H9 (cell line): ENCODE measurements around the gene AMMECR1. TPM values are rescaled to one million over a fixed set of nuclear protein-coding genes. Genes with fewer than 3 reads are reported as not detected.

Source experiments
- DNase-seq: peaks from one replicate; pipeline ENCODE4 v3.0.0-alpha.2; 2017
- H2AFZ ChIP-seq: one replicate; pipeline ENCODE4 v1.6.1; 2013; ENCODE audit warnings: mild to moderate bottlenecking, low read length, control low read depth, moderate library complexity
- H2AK5ac ChIP-seq: 2 replicates; pipeline ENCODE4 v1.6.1; 2013; ENCODE audit warnings: low read length, control low read depth, mixed read lengths; ENCODE audit not compliant: insufficient read length
- H2BK120ac ChIP-seq: one replicate; pipeline ENCODE4 v1.6.1; 2013; ENCODE audit warnings: low read depth, mild to moderate bottlenecking, low read length, control low read depth, inconsistent platforms; ENCODE audit not compliant: poor library complexity, severe bottlenecking
- H2BK12ac ChIP-seq: 2 replicates; pipeline ENCODE4 v1.6.1; 2013; ENCODE audit warnings: low read length, control low read depth, mixed read lengths, low read depth; ENCODE audit not compliant: insufficient read length
- H2BK15ac ChIP-seq: 2 replicates; pipeline ENCODE4 v1.6.1; 2013; ENCODE audit warnings: low read depth, low read length, control low read depth
- H2BK20ac ChIP-seq: one replicate; pipeline ENCODE4 v1.6.1; 2013; ENCODE audit warnings: low read depth, mild to moderate bottlenecking, low read length, control low read depth, inconsistent platforms; ENCODE audit not compliant: poor library complexity, severe bottlenecking
- H2BK5ac ChIP-seq: 2 replicates; pipeline ENCODE4 v1.6.1; 2013; ENCODE audit warnings: low read length, control low read depth, mixed read lengths; ENCODE audit not compliant: insufficient read length
- H3K14ac ChIP-seq: 2 replicates; pipeline ENCODE4 v1.6.1; 2013; ENCODE audit warnings: low read length, control low read depth; ENCODE audit not compliant: insufficient read depth
- H3K18ac ChIP-seq: 2 replicates; pipeline ENCODE4 v1.6.1; 2013; ENCODE audit warnings: low read depth, mild to moderate bottlenecking, mixed read lengths, low read length, control low read depth; ENCODE audit not compliant: insufficient read length
- H3K23ac ChIP-seq: 2 replicates; pipeline ENCODE4 v1.6.1; 2013; ENCODE audit warnings: low read length, control low read depth, mixed read lengths, low read depth; ENCODE audit not compliant: insufficient read length
- H3K23me2 ChIP-seq: 2 replicates; pipeline ENCODE4 v1.6.1; 2013; ENCODE audit warnings: low read depth, mild to moderate bottlenecking, mixed read lengths, low read length, control low read depth; ENCODE audit not compliant: insufficient read length, poor library complexity, severe bottlenecking
- H3K27ac ChIP-seq: 2 replicates; pipeline ENCODE4 v1.5.1; 2013; ENCODE audit warnings: low read length, control low read depth, mixed read lengths, low read depth; ENCODE audit not compliant: insufficient read length
- H3K27me3 ChIP-seq: 2 replicates; pipeline ENCODE4 v1.6.1; 2013; ENCODE audit warnings: low read length, control low read depth, inconsistent platforms; ENCODE audit not compliant: insufficient read depth
- H3K4ac ChIP-seq: 2 replicates; pipeline ENCODE4 v1.6.1; 2013; ENCODE audit warnings: low read depth, mild to moderate bottlenecking, control low read depth, inconsistent platforms, low read length, moderate library complexity
- H3K4me1 ChIP-seq: 2 replicates; pipeline ENCODE4 v1.6.1; 2013; ENCODE audit warnings: low read length, control low read depth, inconsistent platforms; ENCODE audit not compliant: insufficient read depth
- H3K4me2 ChIP-seq: 2 replicates; pipeline ENCODE4 v1.6.1; 2013; ENCODE audit warnings: low read length, control low read depth, mixed read lengths; ENCODE audit not compliant: insufficient read length, insufficient read depth
- H3K56ac ChIP-seq: 2 replicates; pipeline ENCODE4 v1.6.1; 2013; ENCODE audit warnings: low read depth, mild to moderate bottlenecking, mixed read lengths, low read length, control low read depth; ENCODE audit not compliant: insufficient read length
- H3K79me1 ChIP-seq: 2 replicates; pipeline ENCODE4 v1.6.1; 2013; ENCODE audit warnings: low read depth, mild to moderate bottlenecking, moderate library complexity, low read length, control low read depth, inconsistent platforms; ENCODE audit not compliant: insufficient read depth, poor library complexity, severe bottlenecking
- H3K79me2 ChIP-seq: 2 replicates; pipeline ENCODE4 v1.6.1; 2013; ENCODE audit warnings: low read length, control low read depth, inconsistent platforms; ENCODE audit not compliant: insufficient read depth
- H3K9ac ChIP-seq: 2 replicates; pipeline ENCODE4 v1.6.1; 2013; ENCODE audit warnings: low read length, control low read depth, mixed read lengths; ENCODE audit not compliant: insufficient read length; ENCODE audit errors: extremely low read depth
- H3K9me3 ChIP-seq: one replicate; pipeline ENCODE4 v1.6.1; 2013; ENCODE audit warnings: low read depth, low read length, inconsistent platforms; ENCODE audit not compliant: control insufficient read depth
- H3T11ph ChIP-seq: one replicate; pipeline ENCODE4 v1.6.1; 2013; ENCODE audit warnings: mild to moderate bottlenecking, low read length, control low read depth, inconsistent platforms
- H4K20me1 ChIP-seq: one replicate; pipeline ENCODE4 v1.6.1; 2013; ENCODE audit not compliant: control insufficient read depth, insufficient read length, insufficient read depth
- H4K5ac ChIP-seq: 2 replicates; pipeline ENCODE4 v1.6.1; 2013; ENCODE audit warnings: low read depth, mild to moderate bottlenecking, mixed read lengths, low read length, control low read depth; ENCODE audit not compliant: insufficient read length
- H4K8ac ChIP-seq: replicated peaks from 2 replicates; pipeline ENCODE4 v1.6.1; 2013; ENCODE audit warnings: low read length, control low read depth, mixed read lengths, low read depth; ENCODE audit not compliant: insufficient read length
- H4K91ac ChIP-seq: 2 replicates; pipeline ENCODE4 v1.6.1; 2013; ENCODE audit warnings: low read depth, mild to moderate bottlenecking, moderate library complexity, mixed read lengths, low read length, control low read depth; ENCODE audit not compliant: insufficient read length
- H3K27ac Mint-ChIP-seq, 3 experiments: 2 replicates in 2 of 3; 3 replicates in 1 of 3; pipeline ENCODE4 v1.8.0; 2020 to 2021; ENCODE audit warnings: mixed read lengths in 3 of 3, mild to moderate bottlenecking in 1 of 3, moderate library complexity in 1 of 3
- H3K27me3 Mint-ChIP-seq: 2 replicates; pipeline ENCODE4 v1.8.0; 2021; ENCODE audit warnings: low read depth, mild to moderate bottlenecking, moderate library complexity, mixed read lengths
- H3K36me3 Mint-ChIP-seq, 3 experiments: 2 replicates in 2 of 3; 3 replicates in 1 of 3; pipeline ENCODE4 v1.8.0; 2020 to 2021; ENCODE audit warnings: low read depth in 3 of 3, mixed read lengths in 3 of 3; ENCODE audit not compliant: insufficient read depth in 1 of 3
- H3K4me1 Mint-ChIP-seq, 2 experiments: 2 replicates each; pipeline ENCODE4 v1.8.0; 2020; ENCODE audit warnings: mixed read lengths in 2 of 2
- H3K4me3 Mint-ChIP-seq, 2 experiments: 2 replicates in 1 of 2; 3 replicates in 1 of 2; pipeline ENCODE4 v1.8.0; 2020 to 2021; ENCODE audit warnings: mild to moderate bottlenecking in 2 of 2, mixed read lengths in 2 of 2, moderate library complexity in 1 of 2
- H3K9me3 Mint-ChIP-seq, 2 experiments: 2 replicates in 1 of 2; 3 replicates in 1 of 2; pipeline ENCODE4 v1.8.0; 2020; ENCODE audit warnings: mild to moderate bottlenecking in 2 of 2, mixed read lengths in 2 of 2, moderate library complexity in 1 of 2
- CTCF ChIP-seq: fragments of 200-600 bp; sonication (generic); conservative IDR thresholded peaks from 3 replicates; pipeline ENCODE4 v1.8.0; 2021; ENCODE audit warnings: antibody characterized with exemption, mild to moderate bottlenecking
- total RNA-seq: library from RNA; stranded (reverse); gene quantifications from 2 replicates; pipeline ENCODE4 v1.2.1, GENCODE V29; 2021

The AMMECR1 gene
- total RNA-seq, 1 experiment from 2014 or later: 28.5 TPM

- no peak overlapping the region for H2BK12ac ChIP-seq
- H3K23ac ChIP-seq: no peak overlapping the region
- H4K5ac ChIP-seq: no peak overlapping the region
- Mint-ChIP-seq H3K4me3 (no peak overlapping the region), H3K27me3 (no peaks in the 10 kb centered on the region), H3K36me3 (peaks cover 0 to 4% (median 4%) of the 10 kb centered on the region in 3 experiments; a peak in 4 of 7 replicates), H3K27ac (no peak overlapping the region; a peak in 1 of 7 replicates), H3K9me3 (no peaks in the 10 kb centered on the region), H3K4me1 (peaks cover 10 to 13% of the 10 kb centered on the region in 2 experiments)
- TF ChIP-seq CTCF: no peak
- H3K9me3 ChIP-seq: no peaks in the 10 kb centered on the region
- H3T11ph ChIP-seq: no peak overlapping the region
- H3K4ac ChIP-seq: no peak overlapping the region
- H3K56ac ChIP-seq: no peak overlapping the region
- no peak for DNase-seq
- H2AFZ ChIP-seq: no peak overlapping the region
- no peaks in the 10 kb centered on the region for H3K27me3 ChIP-seq
- no peak overlapping the region for H3K27ac ChIP-seq
- H2AK5ac ChIP-seq: no peak overlapping the region
- H2BK20ac ChIP-seq: no peak overlapping the region
- no peaks in the 10 kb centered on the region; the same call in 1 of the 2 replicates for H3K79me2 ChIP-seq
- H4K91ac ChIP-seq: no peak overlapping the region
- H3K18ac ChIP-seq: no peak overlapping the region
- no peak overlapping the region for H3K14ac ChIP-seq
- no peak overlapping the region for H3K9ac ChIP-seq
- no peak overlapping the region for H2BK5ac ChIP-seq
- H2BK15ac ChIP-seq: no peak overlapping the region
- H4K8ac ChIP-seq: no peak overlapping the region
- H4K20me1 ChIP-seq: no peaks in the 10 kb centered on the region
- H3K23me2 ChIP-seq: no peaks in the 10 kb centered on the region
- H3K4me1 ChIP-seq: no peaks in the 10 kb centered on the region
- no peaks in the 10 kb centered on the region for H3K79me1 ChIP-seq
- no peak overlapping the region for H3K4me2 ChIP-seq
- H2BK120ac ChIP-seq: no peak overlapping the region
These were observed 52.2 kb downstream of the AMMECR1 start for GRCh38 chrX:110265661-110266060.
